GM12874 (cell line): ENCODE measurements around the gene LSS.

ENCODE experiments used
- CTCF ChIP-seq: IDR thresholded peaks from 2 replicates; pipeline ENCODE4 v1.5.1; 2011; ENCODE audit warnings: low read depth, mild to moderate bottlenecking, control low read depth, low read length, moderate library complexity; ENCODE audit not compliant: insufficient read depth

LSS gene

GRCh38 chr21:46264690-46265144 lies 36.1 kb upstream of the LSS start:
- no peak for TF ChIP-seq CTCF

GRCh38 chr21:46264046-46264689 lies 35.6 kb upstream of the LSS start:
- no peak for TF ChIP-seq CTCF

GRCh38 chr21:46256501-46256994 lies 28.0 kb upstream of the LSS start:
- TF ChIP-seq CTCF: no peak

GRCh38 chr21:46255758-46256337 lies 27.3 kb upstream of the LSS start:
- TF ChIP-seq CTCF: no peak

GRCh38 chr21:46255166-46255565 lies 26.6 kb upstream of the LSS start:
- no peak for TF ChIP-seq CTCF

GRCh38 chr21:46254208-46254975 lies 25.8 kb upstream of the LSS start:
- TF ChIP-seq CTCF: no peak

- TF ChIP-seq CTCF: no peak
Observed at GRCh38 chr21:46253610-46254124, 25.1 kb upstream of the LSS start.
